Mesenchymal stem cell (in vitro differentiated cells and primary cell): ENCODE data around the gene C6orf120.

Experiments
- DNase-seq: peaks from one replicate; pipeline ENCODE4 v3.0.0-alpha.2; 2013
- H2AFZ ChIP-seq: one replicate; pipeline ENCODE4 v1.6.1; 2013; ENCODE audit warnings: low read depth, mild to moderate bottlenecking, control low read depth, inconsistent platforms, low read length, moderate library complexity
- H2AK5ac ChIP-seq: 2 replicates; pipeline ENCODE4 v1.6.1; 2013; ENCODE audit warnings: low read length, moderate library complexity, mild to moderate bottlenecking, inconsistent platforms; ENCODE audit not compliant: severe bottlenecking
- H2BK120ac ChIP-seq: one replicate; pipeline ENCODE4 v1.6.1; 2013; ENCODE audit warnings: low read depth, mild to moderate bottlenecking, inconsistent platforms, low read length, moderate library complexity
- H2BK12ac ChIP-seq, 2 experiments: one replicate each; pipeline ENCODE4 v1.6.1; 2013; ENCODE audit warnings: inconsistent platforms in 2 of 2, low read length in 2 of 2, mild to moderate bottlenecking in 2 of 2, moderate library complexity in 2 of 2, control low read depth in 1 of 2
- H2BK15ac ChIP-seq: one replicate; pipeline ENCODE4 v1.6.1; 2013; ENCODE audit warnings: mild to moderate bottlenecking, low read depth, inconsistent platforms; ENCODE audit not compliant: poor library complexity, severe bottlenecking
- H2BK5ac ChIP-seq: 2 replicates; pipeline ENCODE4 v1.6.1; 2013; ENCODE audit warnings: low read depth, mild to moderate bottlenecking, low read length, control low read depth, inconsistent platforms; ENCODE audit not compliant: poor library complexity, severe bottlenecking
- H3K14ac ChIP-seq, 2 experiments: one replicate each; pipeline ENCODE4 v1.6.1; 2013; ENCODE audit warnings: inconsistent platforms in 2 of 2, low read length in 2 of 2, control low read depth in 1 of 2, mild to moderate bottlenecking in 1 of 2, moderate library complexity in 1 of 2
- H3K18ac ChIP-seq, 2 experiments: one replicate each; pipeline ENCODE4 v1.6.1; 2013; ENCODE audit warnings: inconsistent platforms in 2 of 2, low read length in 2 of 2, control low read depth in 1 of 2, low read depth in 1 of 2, mild to moderate bottlenecking in 1 of 2
- H3K23ac ChIP-seq, 2 experiments: one replicate each; pipeline ENCODE4 v1.6.1; 2013; ENCODE audit warnings: inconsistent platforms in 2 of 2, low read length in 2 of 2, mild to moderate bottlenecking in 2 of 2, moderate library complexity in 2 of 2, control low read depth in 1 of 2
- H3K27ac ChIP-seq: 2 replicates; pipeline ENCODE4 v1.5.1; 2013; ENCODE audit warnings: mild to moderate bottlenecking, moderate library complexity, low read length, control low read depth, inconsistent platforms; ENCODE audit not compliant: poor library complexity, severe bottlenecking
- H3K27me3 ChIP-seq, 2 experiments: 2 replicates each; pipeline versions ENCODE4 v1.6.1 to v1.7.0; 2013; ENCODE audit warnings: low read length in 2 of 2, mild to moderate bottlenecking in 2 of 2, moderate library complexity in 2 of 2, control low read depth in 1 of 2, inconsistent platforms in 1 of 2; ENCODE audit not compliant: control insufficient read depth in 1 of 2, insufficient read depth in 1 of 2
- H3K36me3 ChIP-seq, 2 experiments: 2 replicates each; pipeline versions ENCODE4 v1.6.1 to v1.7.0; 2013; ENCODE audit warnings: low read length in 2 of 2, control low read depth in 1 of 2, inconsistent platforms in 1 of 2, low read depth in 1 of 2, mild to moderate bottlenecking in 1 of 2; ENCODE audit not compliant: insufficient read depth in 2 of 2, control insufficient read depth in 1 of 2
- H3K4ac ChIP-seq, 2 experiments: one replicate each; pipeline ENCODE4 v1.6.1; 2013; ENCODE audit warnings: inconsistent platforms in 2 of 2, low read length in 2 of 2, mild to moderate bottlenecking in 2 of 2, moderate library complexity in 2 of 2, control low read depth in 1 of 2, low read depth in 1 of 2
- H3K4me1 ChIP-seq: 2 replicates; pipeline ENCODE4 v1.6.1; 2013; ENCODE audit warnings: low read depth, low read length, control low read depth; ENCODE audit not compliant: control insufficient read depth, insufficient read depth
- H3K4me2 ChIP-seq: 2 replicates; pipeline ENCODE4 v1.6.1; 2013; ENCODE audit warnings: low read length, mild to moderate bottlenecking, inconsistent platforms; ENCODE audit not compliant: poor library complexity, severe bottlenecking
- H3K4me3 ChIP-seq, 2 experiments: 2 replicates each; pipeline versions ENCODE4 v1.5.1 to v1.7.0; 2013; ENCODE audit warnings: low read length in 2 of 2, mild to moderate bottlenecking in 2 of 2, control low read depth in 1 of 2, low read depth in 1 of 2; ENCODE audit not compliant: insufficient read depth in 1 of 2
- H3K79me1 ChIP-seq: replicated peaks from 2 replicates; pipeline ENCODE4 v1.6.1; 2013; ENCODE audit warnings: mild to moderate bottlenecking, control low read depth, low read length, inconsistent platforms; ENCODE audit not compliant: poor library complexity, severe bottlenecking
- H3K9ac ChIP-seq: 2 replicates; pipeline ENCODE4 v1.7.0; 2013; ENCODE audit warnings: mild to moderate bottlenecking, low read length, moderate library complexity
- H3K9me3 ChIP-seq: 2 replicates; pipeline ENCODE4 v1.7.0; 2013; ENCODE audit warnings: mild to moderate bottlenecking, low read length; ENCODE audit not compliant: control insufficient read depth
- H4K8ac ChIP-seq: one replicate; pipeline ENCODE4 v1.6.1; 2013; ENCODE audit warnings: inconsistent platforms, mild to moderate bottlenecking, low read length, moderate library complexity
- H4K91ac ChIP-seq: one replicate; pipeline ENCODE4 v1.6.1; 2013; ENCODE audit warnings: mild to moderate bottlenecking, low read length, inconsistent platforms
- WGBS: methylation state at CpG from one replicate; pipeline ENCODE4 v1.1.7; 2013; ENCODE audit warnings: mixed read lengths; 5-methylcytosine and 5-hydroxymethylcytosine counted together

The C6orf120 gene

DNA sequence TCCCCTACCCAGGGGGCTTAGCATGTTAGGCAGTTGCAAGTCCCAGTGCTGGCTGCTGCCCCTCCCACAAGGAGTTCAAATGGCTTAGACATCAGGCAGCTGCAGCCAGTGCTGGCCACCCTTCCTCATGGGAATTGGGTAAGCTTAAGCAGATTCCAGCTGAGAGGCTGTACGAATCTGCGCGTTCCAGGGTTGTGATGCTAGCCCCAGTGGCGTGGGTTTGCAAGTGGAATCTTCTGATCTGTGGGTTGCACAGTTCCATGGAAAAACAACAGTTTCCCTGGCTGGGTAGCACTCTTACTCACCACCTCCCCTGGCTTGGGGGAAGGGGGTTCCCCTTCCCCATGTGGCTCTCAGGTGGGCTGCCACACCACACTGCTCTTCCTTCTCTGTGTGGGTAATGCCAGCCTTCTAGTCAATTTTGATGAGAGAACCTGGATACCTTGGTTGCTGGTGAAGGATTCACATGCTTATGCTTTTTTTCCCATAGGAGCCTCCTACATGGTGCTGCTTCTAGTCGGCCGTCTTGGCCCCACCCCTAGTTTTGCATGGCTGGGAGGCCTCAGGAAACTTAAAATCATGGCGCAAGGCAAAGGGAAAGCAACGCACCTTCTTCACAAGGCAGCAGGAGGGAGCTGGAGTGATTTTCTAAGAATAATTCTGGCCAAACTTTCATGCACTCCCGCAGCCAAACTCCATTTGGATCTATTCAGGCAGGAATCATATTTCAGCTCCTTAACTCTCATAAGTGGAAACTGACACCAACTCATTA is 36.5 kb downstream of the C6orf120 start:
- no peak overlapping the region for H3K4me2 ChIP-seq
- no peaks in the 10 kb centered on the region for H3K4me1 ChIP-seq
- no peak overlapping the region for H3K18ac ChIP-seq
- no peak overlapping the region for H2BK12ac ChIP-seq
- H3K4me3 ChIP-seq: peak overlapping the region in 1 of 2 experiments; percentile 47
- no peak overlapping the region for H4K91ac ChIP-seq
- no peak overlapping the region for H2AFZ ChIP-seq
- H3K9ac ChIP-seq: peak overlapping the region; percentile 51
- H3K14ac ChIP-seq: no peak overlapping the region
- no peak overlapping the region for H2BK5ac ChIP-seq
- no peaks in the 10 kb centered on the region for H3K79me1 ChIP-seq
- no peaks in the 10 kb centered on the region for H3K36me3 ChIP-seq
- 85% methylated on average over 9 of the region's 9 CpGs for WGBS
- H3K4ac ChIP-seq: no peak overlapping the region
- H3K27ac ChIP-seq: no peak overlapping the region
- H2BK15ac ChIP-seq: no peak overlapping the region
- no peak overlapping the region for H3K23ac ChIP-seq
- H4K8ac ChIP-seq: no peak overlapping the region
- no peak overlapping the region for H2AK5ac ChIP-seq
- DNase-seq: no peak
- no peak overlapping the region for H2BK120ac ChIP-seq
- H3K9me3 ChIP-seq: no peaks in the 10 kb centered on the region
- peaks cover 0 to 4% of the 10 kb centered on the region in 2 experiments for H3K27me3 ChIP-seq

GRCh38 chr6:169738976-169739529 is 37.1 kb downstream of the C6orf120 start:
- Histone ChIP-seq H2BK120ac (no peak overlapping the region), H2BK15ac (no peak overlapping the region), H3K4me1 (no peaks in the 10 kb centered on the region), H3K79me1 (no peaks in the 10 kb centered on the region), H3K9me3 (no peaks in the 10 kb centered on the region), H3K18ac (no peak overlapping the region), H3K14ac (no peak overlapping the region), H4K8ac (no peak overlapping the region), H3K4ac (no peak overlapping the region), H2BK12ac (no peak overlapping the region), H3K27ac (no peak overlapping the region), H3K9ac (peak overlapping the region; percentile 51), H3K23ac (no peak overlapping the region), H2AK5ac (no peak overlapping the region), H3K4me2 (no peak overlapping the region), H3K27me3 (peaks cover 0 to 4% of the 10 kb centered on the region in 2 experiments), H4K91ac (no peak overlapping the region), H2AFZ (no peak overlapping the region), H3K4me3 (no peak overlapping the region), H2BK5ac (no peak overlapping the region), H3K36me3 (no peaks in the 10 kb centered on the region)
- no peak for DNase-seq
- WGBS: 91% methylated on average over 1 of the region's 2 CpGs

GRCh38 chr6:169741344-169741743 is 39.4 kb downstream of the C6orf120 start:
- Histone ChIP-seq H3K27ac (no peak overlapping the region), H3K14ac (no peak overlapping the region), H3K36me3 (no peaks in the 10 kb centered on the region), H3K18ac (no peak overlapping the region), H3K23ac (no peak overlapping the region), H4K91ac (no peak overlapping the region), H4K8ac (no peak overlapping the region), H2BK120ac (no peak overlapping the region), H3K9ac (no peak overlapping the region), H2AK5ac (no peak overlapping the region), H3K9me3 (no peaks in the 10 kb centered on the region), H2BK12ac (no peak overlapping the region), H3K27me3 (peaks cover 0 to 4% of the 10 kb centered on the region in 2 experiments), H3K4me1 (no peaks in the 10 kb centered on the region), H2AFZ (no peak overlapping the region), H2BK5ac (no peak overlapping the region), H3K4ac (no peak overlapping the region), H3K4me3 (no peak overlapping the region), H3K4me2 (no peak overlapping the region), H3K79me1 (no peaks in the 10 kb centered on the region), H2BK15ac (no peak overlapping the region)
- DNase-seq: no peak

DNA sequence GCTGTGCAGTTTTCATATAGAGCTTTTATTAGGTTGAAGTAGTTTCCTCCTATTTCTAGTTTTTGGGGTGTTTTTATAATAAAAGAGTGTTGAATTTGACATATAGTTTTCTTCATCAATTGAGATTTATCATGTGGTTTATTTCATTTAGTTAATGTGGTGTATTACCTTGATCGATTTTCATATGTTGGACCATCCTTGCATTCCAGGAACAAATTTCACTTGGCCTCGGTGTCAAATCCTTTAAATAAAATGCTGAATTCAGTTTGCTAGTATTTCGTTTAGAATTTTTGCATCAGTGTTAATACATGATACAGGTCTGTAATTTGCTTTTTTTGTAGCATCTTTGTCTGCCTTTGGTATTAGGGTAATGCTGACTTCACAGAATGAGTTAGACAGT is 43.5 kb downstream of the C6orf120 start:
- Histone ChIP-seq H2AK5ac (no peak overlapping the region), H3K4me2 (no peak overlapping the region), H3K9me3 (no peaks in the 10 kb centered on the region), H2BK120ac (no peak overlapping the region), H3K23ac (no peak overlapping the region), H4K91ac (no peak overlapping the region), H3K4me1 (no peaks in the 10 kb centered on the region), H3K14ac (no peak overlapping the region), H3K18ac (no peak overlapping the region), H3K4ac (no peak overlapping the region), H2BK5ac (no peak overlapping the region), H4K8ac (no peak overlapping the region), H3K79me1 (no peaks in the 10 kb centered on the region), H2AFZ (no peak overlapping the region), H3K27ac (no peak overlapping the region), H3K4me3 (no peak overlapping the region), H2BK15ac (no peak overlapping the region), H3K9ac (no peak overlapping the region), H3K36me3 (no peaks in the 10 kb centered on the region), H2BK12ac (no peak overlapping the region), H3K27me3 (no peaks in the 10 kb centered on the region)
- no peak for DNase-seq
- WGBS: 94% methylated on average over 3 of the region's 3 CpGs
